Measurements from ENCODE around the gene OTUD4. TPM values are rescaled to one million over a fixed set of nuclear protein-coding genes. Genes with fewer than 3 reads are reported as not detected.

OTUD4 gene
- total RNA-seq, 1 donor from 2014 or later, result 45.0 TPM

GRCh38 chr4:145130788-145131399 lies 49.5 kb downstream of the OTUD4 start:
- DNase-seq (ENCODE audit: low spot score), result no peak

GRCh38 chr4:145130130-145130529 lies 50.3 kb downstream of the OTUD4 start:
- no peak for DNase-seq (ENCODE audit: low spot score)

- DNase-seq (ENCODE audit: low spot score), result no peak
Observed at GRCh38 chr4:145125396-145125795, 55.0 kb downstream of the OTUD4 start.

GRCh38 chr4:145108128-145108527 lies 72.3 kb downstream of the OTUD4 start:
- no peak for DNase-seq (ENCODE audit: low spot score)

- DNase-seq (ENCODE audit: low spot score), result no peak
Observed at GRCh38 chr4:145107126-145107525, 73.3 kb downstream of the OTUD4 start.

- no peak for DNase-seq (ENCODE audit: low spot score)
Observed at GRCh38 chr4:145103496-145103895, 76.9 kb downstream of the OTUD4 start.

- no peak for DNase-seq (ENCODE audit: low spot score)
Observed at GRCh38 chr4:145102619-145103018, 77.8 kb downstream of the OTUD4 start.

- DNase-seq (ENCODE audit: low spot score), result no peak
Observed at GRCh38 chr4:145101091-145101490, 79.3 kb downstream of the OTUD4 start.

- DNase-seq (ENCODE audit: low spot score), result no peak
Observed at GRCh38 chr4:145099653-145100052, 80.7 kb downstream of the OTUD4 start.

- DNase-seq (ENCODE audit: low spot score), result peak; percentile 59
Observed at GRCh38 chr4:145098675-145099037, 81.7 kb downstream of the OTUD4 start.

GRCh38 chr4:145097821-145098674 lies 82.3 kb downstream of the OTUD4 start, which contains the start of the genes ABCE1 and ANAPC10:
Gene ABCE1 (plus strand): TSS chr4:145098311. CDS start chr4:145104413, 6,102 bp downstream.
Gene ANAPC10 (minus strand): TSS chr4:145098196. CDS start chr4:145096099, 2,097 bp downstream.
- peak; percentile 99 for DNase-seq (ENCODE audit: low spot score)

GRCh38 chr4:145097331-145097820 lies 83.0 kb downstream of the OTUD4 start:
- no peak for DNase-seq (ENCODE audit: low spot score)

- DNase-seq (ENCODE audit: low spot score), result no peak
Observed at GRCh38 chr4:145093638-145094037, 86.8 kb downstream of the OTUD4 start.

GRCh38 chr4:145090380-145090779 lies 90.0 kb downstream of the OTUD4 start:
- DNase-seq (ENCODE audit: low spot score), result no peak

- DNase-seq (ENCODE audit: low spot score), result no peak
Observed at GRCh38 chr4:145083891-145084605, 96.3 kb downstream of the OTUD4 start.

Other genes starting within 250 kb of the OTUD4 start
- 43.3 TPM for gene ANAPC10, start 82.4 kb downstream of the OTUD4 start, total RNA-seq (ENCODE audit: insufficient read depth, low replicate concordance)
- 71.5 TPM for gene ABCE1, start 82.3 kb downstream of the OTUD4 start, total RNA-seq (ENCODE audit: insufficient read depth, low replicate concordance)